Stimulated activated naive CD8-positive, alpha-beta T cell treated with anti-CD3 and anti-CD28 coated beads, Interleukin-15, Interleukin-2, amounts not matched to agents 100 ng/mL and 50 ng/mL, for 24 hours (primary cell): ENCODE data around the gene VAV3.
A peak's percentile ranks its signal among the peaks of the same experiment; 100 is the strongest.

Source experiments
- H3K27ac Mint-ChIP-seq: one replicate; pipeline ENCODE4 v1.8.0; 2021; ENCODE audit warnings: mild to moderate bottlenecking, mixed read lengths
- H3K27me3 Mint-ChIP-seq: one replicate; pipeline ENCODE4 v1.8.0; 2021; ENCODE audit warnings: mixed read lengths
- H3K36me3 Mint-ChIP-seq: one replicate; pipeline ENCODE4 v1.8.0; 2021; ENCODE audit warnings: low read depth, mixed read lengths
- H3K4me1 Mint-ChIP-seq: one replicate; pipeline ENCODE4 v1.8.0; 2021; ENCODE audit warnings: low read depth, mixed read lengths
- H3K4me3 Mint-ChIP-seq: one replicate; pipeline ENCODE4 v1.8.0; 2021; ENCODE audit warnings: mild to moderate bottlenecking, mixed read lengths
- H3K9me3 Mint-ChIP-seq: one replicate; pipeline ENCODE4 v1.8.0; 2021; ENCODE audit warnings: mixed read lengths

VAV3 gene

DNA sequence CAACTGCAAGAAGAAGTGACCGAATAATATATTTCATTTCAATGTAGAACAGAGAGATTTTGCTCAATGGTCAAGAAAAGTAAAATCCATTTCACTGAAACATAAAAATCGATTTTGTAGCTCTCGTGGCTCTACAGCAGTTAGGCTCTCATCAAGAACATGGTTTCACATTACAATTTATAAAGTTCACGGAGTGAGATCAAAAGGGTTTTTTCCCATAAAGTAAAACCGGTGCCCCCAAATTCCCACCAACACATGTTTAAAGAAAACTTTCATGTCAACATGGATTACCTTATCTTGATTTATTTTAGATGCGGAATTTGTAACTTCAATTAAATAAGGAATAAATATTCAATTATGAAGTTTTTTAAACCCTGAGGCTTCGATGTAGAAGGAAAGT is 16.3 kb upstream of the VAV3 start:
- Mint-ChIP-seq H3K4me1 (peaks cover 19% of the 10 kb centered on the region), H3K4me3 (no peak overlapping the region), H3K27ac (no peak overlapping the region), H3K9me3 (no peaks in the 10 kb centered on the region), H3K36me3 (no peaks in the 10 kb centered on the region), H3K27me3 (no peaks in the 10 kb centered on the region)

DNA sequence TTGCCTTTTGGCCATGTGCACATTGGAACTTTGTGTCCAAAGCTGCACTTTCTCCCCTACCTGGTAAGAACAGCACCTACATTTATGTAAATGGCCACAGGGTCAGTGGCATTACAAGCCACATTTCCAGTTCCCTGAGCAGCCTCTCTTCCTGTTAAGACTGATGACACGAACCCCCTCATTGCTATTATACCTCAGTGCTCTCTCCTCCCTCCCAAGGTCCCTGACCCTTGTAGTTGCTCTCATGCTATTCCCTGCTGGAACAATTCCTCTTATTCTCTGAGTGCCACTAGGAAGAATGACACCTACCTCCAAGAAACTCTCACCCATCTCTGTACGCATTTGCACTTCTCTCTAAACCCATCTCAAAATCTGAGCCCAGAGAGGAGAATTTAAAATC is 14.9 kb upstream of the VAV3 start:
- no peaks in the 10 kb centered on the region for H3K9me3 Mint-ChIP-seq
- H3K27me3 Mint-ChIP-seq = no peaks in the 10 kb centered on the region
- H3K27ac Mint-ChIP-seq = no peak overlapping the region
- H3K36me3 Mint-ChIP-seq = no peaks in the 10 kb centered on the region
- peaks cover 21% of the 10 kb centered on the region for H3K4me1 Mint-ChIP-seq
- no peak overlapping the region for H3K4me3 Mint-ChIP-seq

DNA sequence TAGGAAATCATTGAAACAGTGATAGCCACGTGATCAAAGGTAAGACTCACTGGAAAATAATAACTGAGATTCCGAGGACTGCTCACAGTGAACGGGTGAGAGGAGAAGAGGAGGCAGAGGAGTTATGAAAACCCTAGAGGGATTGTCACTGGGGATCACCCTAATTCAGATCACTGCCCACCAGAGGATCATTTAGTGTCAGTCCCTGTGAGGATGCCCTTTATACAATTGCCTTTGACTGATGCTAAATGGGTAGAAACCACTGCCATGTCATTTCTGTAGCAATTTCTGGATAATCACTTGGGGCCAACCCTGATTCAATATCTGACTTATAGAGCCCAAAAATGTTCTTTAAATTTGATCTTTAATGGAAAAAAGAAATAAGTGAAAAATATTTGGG is 14.1 kb upstream of the VAV3 start:
- Mint-ChIP-seq H3K27ac (no peak overlapping the region), H3K4me1 (peaks cover 21% of the 10 kb centered on the region), H3K9me3 (no peaks in the 10 kb centered on the region), H3K27me3 (no peaks in the 10 kb centered on the region), H3K4me3 (no peak overlapping the region), H3K36me3 (no peaks in the 10 kb centered on the region)

DNA sequence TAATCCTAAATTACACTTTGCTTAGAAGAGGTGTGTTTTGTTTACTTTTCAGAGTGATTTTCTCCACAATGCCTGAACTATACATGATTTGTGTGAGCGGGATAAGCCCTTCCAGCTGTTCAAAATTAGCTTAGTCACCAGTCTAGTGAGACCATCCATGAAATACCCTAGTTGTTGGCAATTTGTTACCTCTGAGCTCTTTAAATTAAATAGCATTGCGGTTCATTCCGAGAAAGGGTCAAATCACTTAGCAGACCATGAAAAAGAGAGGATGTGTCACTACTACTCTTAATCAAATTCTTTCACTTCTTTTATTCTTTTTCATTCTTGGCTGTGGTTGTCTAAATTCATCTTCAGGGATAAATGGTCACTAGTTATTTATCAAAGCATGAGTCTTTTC is 11.9 kb upstream of the VAV3 start:
- Mint-ChIP-seq H3K27ac (no peak overlapping the region), H3K27me3 (no peaks in the 10 kb centered on the region), H3K4me1 (peaks cover 21% of the 10 kb centered on the region), H3K36me3 (no peaks in the 10 kb centered on the region), H3K4me3 (no peak overlapping the region), H3K9me3 (no peaks in the 10 kb centered on the region)

DNA sequence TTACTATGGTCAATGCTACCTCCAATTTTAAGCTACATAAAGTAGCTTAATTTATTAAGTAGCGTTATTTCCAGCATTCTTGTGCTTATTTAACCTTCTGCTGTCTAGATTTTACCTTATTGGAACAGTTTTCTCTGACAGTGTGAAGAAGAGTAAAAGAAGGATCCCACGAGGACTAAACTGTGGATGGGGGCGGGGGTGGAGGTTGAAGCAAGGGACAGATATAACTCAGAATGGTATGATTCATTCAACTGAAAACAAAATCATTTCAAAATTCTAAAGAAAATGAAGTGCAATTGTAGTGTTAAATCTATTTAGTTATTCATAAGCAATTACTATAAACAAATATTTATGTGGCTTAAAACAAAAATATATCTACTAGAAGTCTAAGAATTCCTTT is 11.5 kb upstream of the VAV3 start:
- no peaks in the 10 kb centered on the region for H3K27me3 Mint-ChIP-seq
- no peak overlapping the region for H3K27ac Mint-ChIP-seq
- no peaks in the 10 kb centered on the region for H3K9me3 Mint-ChIP-seq
- no peak overlapping the region for H3K4me3 Mint-ChIP-seq
- peaks cover 21% of the 10 kb centered on the region for H3K4me1 Mint-ChIP-seq
- H3K36me3 Mint-ChIP-seq = no peaks in the 10 kb centered on the region

DNA sequence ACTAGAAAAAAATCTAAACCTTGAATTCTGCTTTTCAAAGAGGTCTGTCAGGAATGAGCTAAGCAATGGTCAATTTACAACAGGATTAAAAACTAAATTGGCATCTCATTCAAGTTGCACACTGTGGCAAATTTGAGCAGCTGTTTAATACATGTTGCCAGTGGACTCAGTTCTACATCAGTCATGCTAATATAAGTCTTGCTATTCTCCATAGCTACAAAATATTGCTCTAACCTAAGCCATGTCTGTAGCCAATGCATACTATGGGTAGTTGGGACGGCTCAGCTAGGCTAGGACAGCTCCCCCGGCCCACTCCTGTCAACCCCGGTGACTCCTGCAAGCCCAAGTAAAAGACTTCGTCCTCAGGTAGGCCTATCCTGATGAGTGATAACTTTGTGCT is 10.9 kb upstream of the VAV3 start:
- no peak overlapping the region for H3K4me3 Mint-ChIP-seq

DNA sequence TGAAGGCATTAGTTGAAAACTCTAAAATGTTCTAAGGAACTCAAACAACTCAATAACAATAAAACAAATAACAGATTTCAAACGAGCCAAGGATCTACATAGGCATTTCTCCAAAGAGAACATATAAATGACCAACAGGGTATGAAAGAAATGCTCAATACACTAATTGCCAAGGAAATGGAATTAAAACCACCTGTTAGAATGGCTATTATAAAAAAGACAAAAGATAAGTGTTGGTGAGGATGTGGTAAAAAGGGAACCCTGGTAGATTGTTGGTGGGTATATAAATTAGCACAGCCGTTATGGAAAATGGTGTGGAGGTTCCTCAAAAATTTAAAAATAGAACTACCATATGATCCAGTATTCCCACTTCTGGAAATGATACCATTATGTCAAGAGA is 9.1 kb upstream of the VAV3 start:
- Mint-ChIP-seq H3K27ac (no peak overlapping the region), H3K4me3 (no peak overlapping the region), H3K27me3 (no peaks in the 10 kb centered on the region), H3K36me3 (no peaks in the 10 kb centered on the region), H3K9me3 (no peaks in the 10 kb centered on the region), H3K4me1 (peaks cover 16% of the 10 kb centered on the region)

More for the DNA sequence above, 10.9 kb upstream of the VAV3 start:
- Mint-ChIP-seq H3K27me3 (no peaks in the 10 kb centered on the region), H3K36me3 (no peaks in the 10 kb centered on the region), H3K27ac (no peak overlapping the region), H3K4me1 (peaks cover 21% of the 10 kb centered on the region), H3K9me3 (no peaks in the 10 kb centered on the region)

DNA sequence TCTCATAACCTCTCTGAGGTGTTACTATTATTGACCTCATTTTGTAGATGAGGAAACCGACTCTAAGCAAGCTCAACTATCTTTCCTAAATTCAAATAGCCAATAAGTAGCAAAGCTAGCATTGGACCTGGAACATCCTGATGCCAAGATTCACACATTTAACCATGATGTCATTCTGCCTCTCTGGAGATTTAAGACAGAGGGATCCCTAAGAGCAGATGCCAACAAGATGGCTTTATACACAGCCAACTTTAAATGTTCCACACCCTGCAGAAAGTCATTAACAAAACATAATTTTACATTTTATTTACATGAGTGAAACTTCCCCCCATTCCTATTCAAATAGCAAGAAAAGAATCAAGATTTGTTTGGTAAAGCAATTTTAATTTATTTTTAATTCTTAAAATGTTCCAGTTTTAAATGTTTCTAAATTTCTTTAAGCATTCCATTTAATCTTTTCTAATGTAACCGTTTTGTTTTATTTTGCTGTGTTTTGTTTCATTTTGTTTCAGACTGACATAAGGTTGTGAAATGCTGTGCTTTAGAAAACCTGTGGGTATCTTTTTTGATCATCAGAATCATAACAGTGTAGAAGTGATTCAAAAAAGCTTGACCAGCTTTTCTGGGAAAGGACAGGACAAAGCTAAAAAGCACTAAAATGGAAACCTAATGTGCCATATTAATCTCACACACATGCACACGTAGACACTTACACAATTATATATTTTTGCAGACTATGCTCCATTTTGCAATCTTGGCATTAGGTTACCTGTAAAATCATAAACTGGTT is 7.6 kb upstream of the VAV3 start:
- Mint-ChIP-seq H3K27ac (no peak overlapping the region), H3K9me3 (no peaks in the 10 kb centered on the region), H3K4me3 (no peak overlapping the region), H3K4me1 (peaks cover 11% of the 10 kb centered on the region), H3K27me3 (no peaks in the 10 kb centered on the region), H3K36me3 (no peaks in the 10 kb centered on the region)

DNA sequence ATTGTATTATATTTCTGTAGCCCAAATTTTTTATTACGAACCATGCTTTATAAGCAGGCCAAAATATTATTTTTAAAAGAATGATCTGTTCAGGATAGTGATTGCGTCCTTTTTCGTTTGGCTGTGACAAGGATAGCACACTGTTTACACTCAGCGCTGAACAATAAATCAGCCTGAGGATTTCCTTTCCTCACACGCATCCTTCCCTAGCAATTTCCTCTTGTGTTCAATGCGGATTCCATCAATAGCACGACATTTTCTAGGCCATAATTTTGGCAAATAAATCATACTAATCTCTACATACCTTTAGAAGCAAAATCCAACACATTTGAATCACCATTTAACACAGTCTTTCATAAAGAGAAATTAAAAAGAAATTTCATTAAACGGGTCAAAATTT is 1.6 kb upstream of the VAV3 start:
- Mint-ChIP-seq H3K27me3 (no peaks in the 10 kb centered on the region), H3K9me3 (no peaks in the 10 kb centered on the region), H3K4me3 (peak overlapping the region; percentile 2), H3K36me3 (no peaks in the 10 kb centered on the region), H3K27ac (no peak overlapping the region), H3K4me1 (peaks cover 36% of the 10 kb centered on the region)

DNA sequence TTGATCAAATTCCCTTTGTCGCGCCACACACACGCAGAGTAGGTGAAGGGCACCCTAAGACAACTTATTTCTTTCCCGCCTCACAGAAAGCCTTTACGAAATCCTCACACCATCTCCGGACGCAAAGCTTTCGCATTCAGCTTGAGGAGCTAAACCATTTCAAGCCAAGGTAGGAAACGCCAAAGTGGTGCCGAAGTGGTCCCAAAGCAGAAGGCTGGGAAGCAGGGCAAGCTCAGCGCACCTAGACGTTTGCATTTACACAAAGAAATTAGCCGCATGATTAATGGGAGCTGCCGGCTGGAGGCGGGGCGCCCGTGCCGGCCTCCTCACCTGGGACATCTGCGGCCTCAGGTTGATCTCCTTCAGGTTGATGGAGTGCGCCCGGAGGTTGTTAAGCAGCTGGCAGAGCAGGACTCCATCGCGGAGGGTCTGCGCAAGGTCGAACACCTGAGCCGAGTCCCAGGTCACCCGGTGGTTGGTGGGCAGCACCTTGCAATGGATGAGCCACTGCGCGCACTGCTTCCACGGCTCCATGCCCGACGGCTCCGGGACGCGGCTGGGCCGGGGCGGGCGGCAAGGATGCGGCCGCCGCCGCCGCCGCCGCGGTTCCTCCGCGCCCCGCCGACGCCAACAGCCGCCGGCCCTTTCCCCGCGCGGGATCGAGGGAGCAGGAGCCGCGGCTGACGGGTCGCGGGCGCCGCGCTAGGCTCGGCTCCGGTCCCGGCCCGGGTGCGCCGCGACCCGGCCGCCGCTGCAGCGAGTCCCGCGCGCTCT is 457 bp downstream of the VAV3 start:
- Mint-ChIP-seq H3K9me3 (no peaks in the 10 kb centered on the region), H3K27me3 (no peaks in the 10 kb centered on the region), H3K27ac (peak overlapping the region; percentile 96), H3K4me3 (peak overlapping the region; percentile 94), H3K36me3 (no peaks in the 10 kb centered on the region), H3K4me1 (peaks cover 48% of the 10 kb centered on the region)

DNA sequence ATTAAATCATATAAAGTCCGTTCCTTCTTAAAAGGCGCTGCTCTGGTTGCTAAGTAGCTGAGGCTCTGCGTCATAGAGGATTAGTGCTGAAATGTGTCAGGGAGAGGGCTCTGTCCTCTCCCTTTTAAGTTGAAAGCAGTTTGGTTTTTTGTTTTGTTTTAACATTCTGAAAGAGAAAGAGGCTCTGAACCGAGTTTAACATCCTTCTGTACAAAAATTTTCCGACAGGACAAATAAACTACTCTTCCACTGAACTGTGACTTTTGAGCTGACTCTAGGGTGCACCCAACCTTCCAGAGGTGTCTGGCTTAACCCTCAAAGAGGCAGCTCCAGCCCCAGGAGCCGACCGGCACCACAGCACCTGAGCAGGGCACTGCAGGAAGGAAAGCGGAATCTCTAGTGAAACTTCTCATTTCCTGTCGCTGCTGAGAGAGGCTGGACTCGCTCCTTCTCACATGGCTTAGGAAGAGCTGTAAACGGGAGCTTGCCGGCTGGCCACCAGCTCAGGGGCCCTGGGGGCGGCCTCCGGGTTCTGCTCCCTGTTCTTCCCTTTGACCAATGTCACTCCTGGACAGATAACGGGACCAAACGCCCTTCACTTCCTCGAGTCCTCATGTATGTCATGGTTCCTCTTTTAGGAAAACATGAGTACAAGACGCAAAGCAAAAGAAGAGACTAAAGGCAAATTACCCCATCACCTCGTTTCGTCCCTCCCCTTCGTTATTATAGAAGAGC is 1.2 kb downstream of the VAV3 start:
- Mint-ChIP-seq H3K27me3 (no peaks in the 10 kb centered on the region), H3K9me3 (no peaks in the 10 kb centered on the region), H3K27ac (peak overlapping the region; percentile 96), H3K4me3 (peak overlapping the region; percentile 94), H3K36me3 (no peaks in the 10 kb centered on the region), H3K4me1 (peaks cover 52% of the 10 kb centered on the region)

DNA sequence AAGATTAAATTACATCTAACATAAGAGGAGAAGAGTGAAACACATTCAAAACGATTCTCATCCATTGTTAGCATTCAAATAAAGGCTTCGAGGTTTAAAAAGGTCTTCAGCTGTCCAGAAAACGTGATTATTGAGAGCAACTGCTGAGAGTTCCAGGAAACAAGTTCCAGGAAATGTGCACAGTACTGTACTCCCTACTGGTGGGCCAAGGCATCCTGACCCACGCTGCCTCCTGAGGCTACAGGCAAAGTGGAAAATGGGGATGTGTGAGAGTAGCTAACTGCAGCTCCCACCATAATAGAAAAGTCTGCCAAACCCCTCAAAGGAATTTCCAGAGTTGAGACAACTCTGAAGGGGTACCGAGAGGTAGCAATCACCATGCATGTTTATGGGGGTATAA is 2.0 kb downstream of the VAV3 start:
- no peaks in the 10 kb centered on the region for H3K36me3 Mint-ChIP-seq
- H3K27me3 Mint-ChIP-seq = no peaks in the 10 kb centered on the region
- peak overlapping the region; percentile 96 for H3K27ac Mint-ChIP-seq
- H3K4me1 Mint-ChIP-seq = peaks cover 52% of the 10 kb centered on the region
- peak overlapping the region; percentile 94 for H3K4me3 Mint-ChIP-seq
- H3K9me3 Mint-ChIP-seq = no peaks in the 10 kb centered on the region

DNA sequence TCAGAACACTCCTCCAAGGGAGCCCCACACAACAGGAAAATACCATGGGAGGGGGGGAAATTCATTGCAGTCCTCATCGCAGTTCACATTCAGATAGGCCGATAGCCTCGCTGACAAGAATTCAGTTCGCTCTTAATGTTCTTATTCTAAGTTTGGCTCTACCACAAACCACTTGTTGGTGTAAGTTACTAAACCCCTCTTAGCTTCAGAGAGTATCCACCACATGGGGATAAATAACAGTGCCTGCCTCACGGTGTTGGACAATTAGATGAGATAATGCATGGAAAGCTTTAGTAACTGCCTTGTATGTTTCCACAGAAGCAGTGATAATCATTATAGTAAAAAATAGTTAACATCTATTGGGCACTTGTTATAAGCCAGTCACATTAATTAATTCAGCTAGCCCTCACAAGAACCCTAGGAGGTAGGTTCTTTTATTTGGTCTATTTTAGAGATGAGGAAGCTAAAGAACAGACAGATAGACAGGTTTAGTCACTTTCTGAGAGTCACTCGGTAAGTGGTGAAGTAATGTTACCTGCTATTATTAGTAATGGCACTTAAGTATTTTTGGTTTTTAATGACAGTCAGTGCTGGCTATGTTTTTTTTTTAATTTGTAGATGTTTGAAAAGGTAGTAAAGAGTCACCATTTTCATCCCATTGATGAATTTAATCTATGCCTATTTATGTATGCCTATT is 10.1 kb downstream of the VAV3 start:
- peaks cover 44% of the 10 kb centered on the region for H3K4me1 Mint-ChIP-seq

DNA sequence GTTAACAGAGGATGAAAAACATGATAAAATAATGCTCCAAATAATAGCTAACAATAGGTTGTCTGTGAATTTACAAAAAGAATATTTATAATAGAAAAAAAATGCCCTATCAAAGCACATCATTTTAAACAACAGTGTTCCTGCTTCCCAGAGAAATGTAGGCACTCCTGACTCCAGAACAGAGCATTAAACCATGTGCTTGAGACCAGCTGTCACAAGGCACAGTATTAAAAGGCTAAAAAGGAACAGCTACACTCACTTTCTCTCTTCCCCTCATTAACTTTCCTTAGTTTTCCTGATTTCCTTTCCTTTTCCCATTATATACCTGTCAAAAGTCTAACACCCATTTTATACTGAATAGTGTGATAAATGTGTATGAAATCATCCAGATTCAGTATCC is 10.9 kb downstream of the VAV3 start:
- peak overlapping the region; percentile 63 for H3K27ac Mint-ChIP-seq
- no peaks in the 10 kb centered on the region for H3K27me3 Mint-ChIP-seq
- H3K9me3 Mint-ChIP-seq = no peaks in the 10 kb centered on the region
- H3K4me3 Mint-ChIP-seq = peak overlapping the region; percentile 4
- H3K36me3 Mint-ChIP-seq = no peaks in the 10 kb centered on the region
- H3K4me1 Mint-ChIP-seq = peaks cover 45% of the 10 kb centered on the region

More for the DNA sequence above, 10.1 kb downstream of the VAV3 start:
- H3K36me3 Mint-ChIP-seq = no peaks in the 10 kb centered on the region
- no peaks in the 10 kb centered on the region for H3K27me3 Mint-ChIP-seq
- no peaks in the 10 kb centered on the region for H3K9me3 Mint-ChIP-seq
- H3K27ac Mint-ChIP-seq = no peak overlapping the region
- no peak overlapping the region for H3K4me3 Mint-ChIP-seq

DNA sequence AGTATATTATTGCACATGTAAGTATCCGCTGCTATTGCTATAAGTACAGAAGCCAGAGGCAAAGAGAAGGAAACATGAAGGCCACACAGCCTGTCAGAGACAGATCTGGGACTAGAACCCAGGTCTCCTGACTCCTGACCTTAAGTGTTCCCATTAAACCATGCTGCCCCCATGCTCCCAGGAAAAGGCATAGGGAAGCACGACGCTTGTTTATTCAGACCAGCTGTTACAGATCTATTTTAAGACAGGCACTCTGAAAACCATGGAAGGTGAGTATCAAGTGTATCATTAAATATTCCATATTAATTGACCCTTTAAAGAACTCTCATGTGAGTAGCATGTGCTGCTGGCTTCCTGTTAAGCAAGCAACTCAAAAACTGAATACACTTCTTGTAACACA is 11.4 kb downstream of the VAV3 start:
- Mint-ChIP-seq H3K36me3 (no peaks in the 10 kb centered on the region), H3K4me1 (peaks cover 45% of the 10 kb centered on the region), H3K4me3 (no peak overlapping the region), H3K9me3 (no peaks in the 10 kb centered on the region), H3K27me3 (no peaks in the 10 kb centered on the region), H3K27ac (no peak overlapping the region)
